DMS 273 (cell line): ENCODE data around the gene ZCCHC14.
A peak's percentile ranks its signal among the peaks of the same experiment; 100 is the strongest.
"Not testable (repeated sequence)": the region's sequence is repeated elsewhere in the genome, so short reads cannot be mapped to it uniquely, and the experiment has no call there.

Experiments
- DNase-seq: peaks from one replicate; lab custom pipeline; 2025; ENCODE audit not compliant: unreplicated experiment; lab: John Stamatoyannopoulos, UW

The ZCCHC14 gene

DNA sequence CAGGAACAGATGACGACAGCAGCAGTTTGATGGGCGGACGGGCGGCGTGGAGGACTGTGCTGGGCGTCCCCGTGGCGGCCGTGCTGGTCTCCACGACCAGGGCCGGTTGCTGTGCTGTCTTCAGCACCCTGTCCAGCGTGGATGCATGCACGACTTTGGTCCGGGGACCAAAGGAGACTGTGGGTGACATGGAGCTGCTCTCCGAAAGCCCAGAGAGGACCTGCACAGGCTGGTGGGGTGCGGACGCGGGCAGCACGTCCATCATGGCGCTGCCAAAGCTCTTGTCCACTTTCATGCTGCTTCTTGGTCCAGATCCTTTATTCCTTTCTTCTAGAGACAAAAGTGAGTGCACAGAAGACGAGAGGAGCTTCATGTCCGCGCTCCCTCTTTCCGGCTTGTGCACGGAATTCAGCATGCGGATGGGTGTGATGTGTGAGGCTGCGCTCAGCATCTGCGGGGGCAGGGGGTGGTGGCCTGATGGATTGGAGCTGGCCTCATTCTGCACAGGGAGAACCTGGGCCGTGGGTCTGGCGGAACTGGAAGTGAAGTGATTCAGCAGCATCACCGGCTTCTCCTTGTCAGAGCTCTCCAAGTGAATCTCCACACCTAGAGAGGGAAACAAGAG, 80.3 kb downstream of the ZCCHC14 start:
- DNase-seq: no peak

DNA sequence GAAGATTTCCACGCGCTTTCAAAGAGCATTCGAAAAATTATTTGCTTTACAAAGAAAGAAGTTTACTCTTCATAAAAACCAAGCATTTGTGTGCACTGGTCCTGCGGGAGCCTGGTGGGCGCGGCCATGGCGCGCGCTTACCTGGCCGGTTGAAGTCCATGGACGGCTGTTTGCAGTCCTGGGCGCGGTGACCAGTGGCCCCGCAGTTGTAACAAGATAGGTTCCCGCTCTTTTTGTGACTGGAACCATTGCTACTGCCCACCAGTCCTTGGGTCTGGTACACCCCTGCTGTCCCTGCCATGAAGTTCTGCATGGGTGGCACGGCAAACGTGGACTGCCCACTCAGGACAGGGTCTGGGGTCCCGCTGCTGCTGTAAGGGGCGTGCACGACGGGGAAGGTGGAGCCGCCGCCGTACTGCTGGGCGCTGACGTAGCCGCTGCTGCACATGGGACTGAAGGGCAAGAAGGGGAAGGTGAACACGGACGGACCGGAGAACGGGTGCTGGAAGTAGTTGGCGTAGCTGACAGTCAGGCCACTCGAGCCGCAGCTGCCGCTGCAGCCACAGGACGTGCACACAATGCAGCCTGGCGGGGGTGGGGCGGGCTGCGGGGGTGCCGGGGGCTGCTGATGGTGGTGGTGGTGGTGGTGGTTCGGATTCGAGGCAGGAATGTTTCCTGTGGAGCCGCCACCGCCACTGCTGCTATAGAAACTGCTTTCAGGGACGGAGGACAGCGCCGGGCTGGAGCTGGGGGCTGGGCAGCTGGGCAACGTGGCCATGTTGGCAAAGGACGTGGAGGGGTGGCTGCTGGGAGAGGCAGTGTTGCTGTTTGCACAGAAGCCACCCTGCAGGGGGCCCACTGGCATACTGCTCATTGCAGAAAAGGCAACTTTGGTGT, 81.2 kb downstream of the ZCCHC14 start:
- DNase-seq: no peak

DNA sequence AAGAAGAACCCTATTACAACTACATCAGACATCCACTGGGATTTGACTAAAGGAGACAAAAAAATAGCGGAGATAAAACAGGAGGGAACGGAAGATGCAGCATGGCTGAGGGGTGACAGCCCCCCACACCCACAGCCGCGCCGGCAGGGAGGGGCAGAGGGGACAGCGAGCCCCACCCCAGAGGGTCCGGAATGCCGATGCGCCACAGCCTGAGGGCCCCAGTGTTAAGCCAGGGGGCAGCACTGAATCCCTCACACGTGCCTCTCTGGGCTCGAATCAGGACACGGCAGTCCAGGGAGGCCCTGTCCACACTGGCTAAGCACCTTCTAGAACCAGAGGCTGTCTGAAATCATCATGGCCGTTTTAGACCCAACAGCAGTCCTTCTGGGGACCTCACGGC, 81.9 kb downstream of the ZCCHC14 start:
- no peak for DNase-seq

DNA sequence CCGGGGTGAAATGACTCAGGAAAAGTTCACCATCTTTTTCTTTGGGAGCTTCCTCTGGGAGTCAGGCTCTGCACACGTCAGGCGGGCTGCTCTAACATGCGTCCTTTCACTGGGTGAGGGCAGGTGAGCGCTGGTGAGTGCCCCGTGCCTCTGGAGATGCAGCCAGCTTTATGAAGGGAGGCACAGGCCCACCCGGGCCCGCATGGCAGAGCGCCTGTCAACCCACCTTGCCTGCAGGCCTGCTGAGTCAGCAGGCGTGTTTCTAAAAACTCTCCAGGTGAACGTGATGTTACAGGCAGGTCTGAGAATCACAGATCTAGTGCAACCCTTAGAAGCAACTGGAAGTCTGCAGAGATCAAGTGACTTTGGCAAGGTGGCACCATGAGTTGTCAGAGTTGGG, 82.3 kb downstream of the ZCCHC14 start:
- DNase-seq: no peak

DNA sequence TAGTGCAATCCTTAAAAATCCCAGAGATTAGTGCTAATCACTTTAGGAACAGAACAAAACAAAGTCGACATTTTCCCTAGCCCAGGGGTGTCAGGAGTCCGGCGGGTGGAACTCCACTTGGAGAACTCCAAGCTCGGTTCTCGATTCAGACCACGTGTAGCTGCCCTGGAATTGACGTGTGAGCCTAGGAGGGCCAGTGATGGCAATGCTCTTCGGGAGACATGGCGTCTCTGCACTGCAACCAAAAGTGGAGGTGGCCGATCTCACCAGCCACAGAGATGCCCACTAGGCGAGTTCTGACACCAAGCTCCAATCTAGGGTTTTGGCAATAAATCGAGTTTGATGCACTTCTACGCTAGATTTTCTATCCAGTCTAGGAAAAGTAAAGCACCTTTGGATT, 83.0 kb downstream of the ZCCHC14 start:
- no peak for DNase-seq

DNA sequence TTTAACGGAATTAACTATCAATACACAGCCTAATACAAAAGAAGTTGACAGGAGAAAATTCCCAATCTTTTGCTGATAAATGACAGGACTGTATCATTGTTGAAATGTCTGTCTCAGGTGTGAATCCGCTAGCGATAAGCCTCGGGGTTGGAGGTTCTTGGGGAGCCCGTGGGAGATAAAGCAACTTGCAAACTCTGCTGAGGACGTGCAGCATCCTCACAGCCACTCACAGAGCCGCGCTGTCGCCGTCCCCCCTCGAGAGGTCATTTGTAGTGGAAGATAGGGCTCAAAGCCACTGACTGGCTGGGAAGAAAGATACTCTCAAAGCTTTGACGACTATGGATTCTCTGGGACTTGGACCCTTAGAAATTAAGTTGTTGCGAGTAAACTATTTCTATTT, 83.7 kb downstream of the ZCCHC14 start:
- no peak for DNase-seq

DNA sequence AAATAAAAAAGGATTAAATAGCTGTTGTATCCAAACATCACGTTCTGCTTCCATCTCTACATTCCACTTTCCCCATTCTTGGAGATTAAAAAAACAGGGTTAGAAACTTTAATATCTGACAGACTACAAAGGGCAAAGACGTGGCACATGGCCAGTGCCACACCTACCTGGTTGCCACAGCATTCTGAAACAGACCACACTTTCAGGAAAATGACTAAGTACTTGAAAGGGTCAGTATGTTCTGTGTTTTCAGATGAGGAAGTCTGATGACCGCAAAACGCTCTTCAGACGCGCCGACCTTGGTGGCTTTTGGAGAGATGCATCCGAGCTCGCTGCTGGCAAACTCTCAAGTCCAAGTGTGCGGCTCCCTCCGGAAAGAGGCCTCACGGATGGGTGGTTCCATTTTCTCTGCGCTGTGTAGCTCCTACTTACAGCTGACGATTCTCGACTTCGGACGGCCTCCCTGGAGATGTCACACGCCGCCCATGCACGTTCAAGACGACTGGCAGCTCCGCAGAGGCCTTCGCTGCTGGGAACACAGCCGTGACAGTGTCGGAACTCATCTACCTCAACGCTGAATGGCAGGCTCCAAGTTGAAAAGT, 85.2 kb downstream of the ZCCHC14 start:
- no peak for DNase-seq

DNA sequence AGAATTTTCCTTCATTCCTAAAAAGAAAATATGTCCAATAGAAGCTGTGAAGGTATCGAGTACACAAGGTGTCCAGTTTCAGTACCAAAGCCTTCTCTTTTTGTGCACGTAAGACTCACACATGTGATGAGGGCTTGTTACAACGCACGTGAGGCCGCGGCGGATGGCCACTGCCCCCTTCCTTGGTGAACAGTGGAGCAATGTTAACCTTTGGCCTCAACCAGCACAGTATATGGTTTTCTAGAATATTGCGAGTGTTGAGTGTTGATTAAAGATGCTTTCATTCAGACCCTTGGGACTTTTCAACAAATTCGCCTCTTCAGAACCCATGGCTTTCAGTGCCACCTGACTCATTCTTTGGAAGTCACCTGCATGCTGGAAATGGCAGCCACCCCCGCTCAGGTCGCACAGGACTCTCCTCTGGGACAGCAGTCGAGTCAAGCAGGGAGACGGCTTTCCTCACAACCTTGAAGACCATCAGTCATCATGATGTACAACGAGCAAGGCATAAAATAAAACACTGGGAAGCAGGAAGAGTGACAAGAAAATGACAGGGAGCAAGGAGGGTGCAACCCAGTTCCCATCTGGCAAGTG, 86.2 kb downstream of the ZCCHC14 start:
- DNase-seq: no peak

DNA sequence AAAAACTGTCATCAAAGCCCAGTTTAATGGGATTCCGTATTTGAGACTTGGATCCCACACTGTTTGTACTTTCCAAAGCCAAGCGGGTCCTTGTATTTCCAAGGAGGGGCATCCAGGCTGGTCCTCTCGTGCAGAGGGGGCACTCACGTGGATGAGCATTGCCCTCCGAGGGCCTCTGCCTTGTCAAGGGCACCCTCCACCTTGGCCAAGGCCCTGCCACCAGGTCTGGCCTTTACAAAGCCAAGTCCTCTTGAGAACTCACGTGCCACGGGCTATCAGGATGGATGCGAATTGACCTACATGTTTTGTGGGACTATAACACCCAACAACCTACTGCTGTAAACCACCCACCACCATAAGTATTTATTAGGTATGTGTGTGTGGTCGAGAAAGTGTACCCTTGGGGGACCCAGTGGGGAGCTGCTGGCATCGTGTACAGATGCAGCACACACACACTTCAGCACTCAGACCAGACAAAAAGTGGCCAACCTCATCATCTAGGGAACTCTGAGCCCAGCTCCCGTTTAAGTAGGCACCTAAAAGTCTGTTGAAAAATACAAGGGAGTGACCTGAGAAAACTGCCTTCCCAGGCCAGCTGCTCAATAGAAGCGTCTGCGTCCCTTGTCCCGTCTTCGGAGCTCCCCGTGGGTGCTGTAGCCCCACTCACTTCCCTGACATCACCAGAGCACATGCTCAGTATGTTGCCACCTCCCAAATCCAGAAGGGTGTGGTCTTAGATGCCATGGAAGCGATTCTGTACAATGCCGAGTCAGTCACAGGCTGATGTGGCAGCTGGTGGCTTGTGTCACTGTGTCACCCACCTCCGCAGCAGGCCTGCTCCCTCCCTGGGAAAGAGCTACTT, 87.8 kb downstream of the ZCCHC14 start:
- no peak for DNase-seq

DNA sequence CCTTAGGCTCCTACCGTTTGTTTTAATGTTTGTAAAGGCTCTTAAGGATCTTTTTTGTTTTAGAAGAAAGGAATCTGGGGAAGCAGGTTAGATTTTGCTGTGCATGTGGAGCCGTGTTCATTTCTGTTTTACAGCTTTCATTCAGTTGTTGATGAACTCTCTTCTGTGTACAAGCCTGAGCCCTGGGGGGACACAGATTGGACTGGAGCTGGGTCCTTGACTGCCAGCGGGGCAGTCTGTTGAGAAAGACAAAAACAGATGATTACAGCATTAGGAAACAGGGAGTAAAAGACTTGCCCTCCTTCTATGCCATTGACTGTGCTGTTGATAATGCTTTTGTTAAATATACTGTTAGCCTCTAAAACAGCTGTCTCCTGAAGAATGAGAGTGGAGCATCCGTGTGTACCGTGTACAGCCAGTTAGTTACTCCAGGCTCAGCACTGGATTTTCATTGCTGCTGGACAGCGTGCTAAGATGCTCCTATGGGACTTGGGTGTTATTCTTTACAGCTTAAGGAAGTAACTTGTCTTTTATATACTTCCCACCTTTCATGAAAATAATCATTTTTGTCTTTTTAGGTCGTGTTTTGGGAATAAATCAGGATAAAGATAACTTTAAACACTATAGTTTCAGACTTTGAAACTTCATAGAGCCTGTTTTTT, 97.5 kb downstream of the ZCCHC14 start:
- DNase-seq: no peak

DNA sequence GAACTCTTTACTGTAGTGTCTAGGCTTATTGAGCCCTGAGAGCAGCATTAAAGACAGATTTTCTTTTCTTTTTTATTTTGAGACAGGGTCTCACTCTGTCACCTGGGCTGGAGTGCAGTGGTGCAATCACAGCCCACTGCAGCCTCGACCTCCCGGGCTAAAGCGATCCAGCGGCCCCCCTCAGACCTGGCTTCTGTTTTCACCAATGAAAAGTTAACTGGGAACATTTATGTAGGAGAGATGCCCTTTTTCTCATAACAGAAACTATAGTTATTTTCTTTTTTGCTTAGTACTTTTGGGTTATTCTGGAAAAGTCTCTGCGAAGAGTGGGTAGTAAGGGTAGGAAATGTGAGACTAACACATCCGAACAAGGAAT, 99.2 kb downstream of the ZCCHC14 start:
- no peak for DNase-seq

DNA sequence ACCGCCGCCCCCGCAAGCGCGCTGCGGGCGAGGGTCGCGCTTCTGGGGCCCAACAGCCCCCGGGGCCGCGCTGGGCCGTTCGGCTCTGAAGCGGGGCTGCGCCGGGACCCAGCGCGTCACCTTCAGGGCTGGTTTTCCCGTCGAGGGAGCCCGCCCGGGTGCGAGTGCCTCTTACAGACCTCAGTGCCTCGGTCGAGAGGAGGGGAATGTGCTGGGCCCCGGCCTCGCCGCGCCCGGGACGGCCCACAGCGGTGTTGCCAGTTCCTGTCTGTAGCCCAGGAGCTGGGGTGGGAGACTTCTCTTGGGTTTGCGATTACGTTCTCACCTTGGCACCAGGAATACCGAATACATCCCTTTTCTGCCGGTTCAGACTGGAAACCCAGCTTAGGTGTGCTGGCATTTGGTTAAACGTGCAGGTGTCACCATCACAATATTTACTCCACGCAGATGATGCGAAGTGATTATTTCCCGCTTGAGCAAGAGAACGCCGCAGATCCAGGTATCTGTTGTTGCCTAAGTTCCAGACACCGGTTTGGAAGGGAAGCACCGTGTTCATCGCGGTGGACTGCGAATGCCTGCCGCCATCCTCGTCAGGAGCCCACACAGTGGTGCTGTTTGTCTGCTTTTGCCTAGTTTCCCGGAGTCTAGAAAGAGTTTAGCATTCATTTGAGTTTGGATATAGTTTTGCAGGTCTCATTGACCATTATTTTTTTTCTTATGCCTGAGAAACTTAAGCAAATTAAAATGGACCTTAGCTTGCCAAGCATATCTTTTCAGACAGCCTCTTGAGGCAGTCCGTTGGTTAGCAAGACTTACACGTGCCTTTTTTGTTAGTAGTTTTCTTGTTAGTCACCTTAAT, 99.8 kb downstream of the ZCCHC14 start:
- DNase-seq: peak; percentile 60

DNA sequence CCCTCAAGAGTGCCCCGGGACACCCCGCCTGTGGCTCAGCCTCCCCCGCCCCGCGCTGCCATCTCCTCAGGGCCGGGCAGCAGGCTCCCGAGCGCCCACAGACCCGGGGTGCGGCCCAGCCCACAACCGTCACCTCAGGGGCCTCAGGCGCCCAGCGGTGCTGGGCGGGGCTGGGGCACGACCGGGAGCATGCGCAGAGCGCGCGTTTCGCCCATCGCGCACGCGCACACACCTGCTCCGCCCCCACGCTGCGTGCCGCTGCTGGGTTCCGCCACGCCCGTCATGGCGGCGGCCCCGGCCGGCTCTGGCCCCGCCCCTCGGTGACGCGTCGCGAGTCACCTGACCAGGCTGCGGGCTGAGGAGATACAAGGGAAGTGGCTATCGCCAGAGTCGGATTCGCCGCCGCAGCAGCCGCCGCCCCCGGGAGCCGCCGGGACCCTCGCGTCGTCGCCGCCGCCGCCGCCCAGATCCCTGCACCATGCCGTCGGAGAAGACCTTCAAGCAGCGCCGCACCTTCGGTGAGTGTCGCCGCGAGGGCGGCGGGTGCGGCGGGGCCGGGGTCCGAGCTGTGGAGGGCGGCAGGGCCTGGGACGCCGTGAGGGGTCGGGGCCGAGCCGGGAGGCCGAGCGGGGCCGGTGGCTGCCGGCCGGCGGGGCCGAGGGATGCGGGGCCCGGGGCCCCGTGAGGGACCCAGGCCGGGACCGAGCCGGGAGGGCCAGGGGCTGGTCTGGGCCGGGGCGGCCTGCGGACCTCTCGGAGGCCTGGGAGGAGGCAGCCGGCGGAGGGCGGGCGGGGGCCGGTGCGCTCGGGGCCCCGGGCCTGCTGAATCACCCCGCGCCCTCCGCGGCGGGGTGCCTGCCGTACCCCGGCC, 100.6 kb downstream of the ZCCHC14 start, which contains the start of gene MAP1LC3B:
MAP1LC3B (plus strand) TSS at position 387 of the 871 bp plus-strand sequence; CDS start at position 479, 92 bp downstream.
- DNase-seq: peak; percentile 98

DNA sequence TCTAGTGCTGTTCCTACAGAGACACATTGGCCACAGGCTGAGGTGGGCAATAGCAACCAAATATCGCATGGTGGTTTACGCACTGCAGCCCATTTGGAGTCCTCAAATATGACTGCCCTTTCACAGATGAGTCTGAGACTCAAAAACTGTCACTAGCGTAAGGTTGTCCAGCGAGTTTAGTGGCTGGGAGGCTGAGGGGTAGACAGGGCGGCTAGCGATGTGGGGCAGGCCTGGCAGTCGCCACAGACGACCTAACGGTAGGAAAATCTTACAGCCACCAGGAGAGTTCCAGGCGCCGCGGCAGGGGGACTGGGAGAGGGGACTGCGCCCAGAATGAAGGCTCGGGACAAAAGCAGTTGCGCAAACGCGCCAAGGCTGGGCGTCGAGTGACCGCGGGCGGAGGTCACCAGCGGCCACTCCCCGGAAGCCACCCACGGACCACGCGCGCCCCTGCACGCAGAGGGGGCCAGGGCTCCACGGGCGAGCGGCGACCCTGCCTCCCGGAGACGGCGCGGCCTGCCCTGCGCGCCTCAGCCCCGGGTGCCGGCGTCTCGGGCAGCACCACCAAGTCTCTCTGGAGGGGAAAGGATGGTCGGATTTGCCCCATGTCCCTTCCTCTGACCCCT, 101.4 kb downstream of the ZCCHC14 start:
- peak; percentile 55 for DNase-seq

DNA sequence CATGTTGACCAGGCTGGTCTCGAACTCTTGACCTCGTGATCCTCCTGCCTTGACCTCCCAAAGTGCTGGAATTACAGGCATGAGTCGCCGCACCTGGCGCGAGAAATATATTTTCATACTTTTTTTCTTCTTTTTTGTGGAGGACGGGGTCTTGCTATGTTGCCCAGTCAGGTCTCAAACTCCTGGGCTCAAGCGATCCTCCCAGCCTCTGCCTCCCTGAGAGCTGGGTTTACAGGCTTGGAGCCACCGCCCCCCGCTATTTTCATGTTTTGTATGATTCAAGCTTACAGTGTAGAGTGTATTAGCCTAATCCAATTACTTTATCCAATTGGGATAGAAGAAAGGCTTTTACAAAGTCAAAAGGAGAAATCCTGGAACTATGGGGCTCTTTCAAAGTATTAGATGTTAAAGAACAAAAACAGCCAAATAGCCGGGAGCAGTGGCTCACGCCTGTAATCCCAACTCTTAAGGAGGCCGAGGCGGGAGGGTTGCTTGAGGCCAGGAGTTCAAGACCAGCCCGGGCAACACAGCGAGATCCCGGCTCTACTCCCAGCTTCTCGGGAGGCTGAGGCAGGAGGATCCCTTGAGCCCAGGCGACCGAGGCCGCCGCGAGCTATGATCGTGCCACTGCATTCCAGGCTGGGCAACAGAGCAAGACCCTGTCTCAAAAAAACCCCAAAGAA, 102.0 kb downstream of the ZCCHC14 start:
- DNase-seq: no peak

DNA sequence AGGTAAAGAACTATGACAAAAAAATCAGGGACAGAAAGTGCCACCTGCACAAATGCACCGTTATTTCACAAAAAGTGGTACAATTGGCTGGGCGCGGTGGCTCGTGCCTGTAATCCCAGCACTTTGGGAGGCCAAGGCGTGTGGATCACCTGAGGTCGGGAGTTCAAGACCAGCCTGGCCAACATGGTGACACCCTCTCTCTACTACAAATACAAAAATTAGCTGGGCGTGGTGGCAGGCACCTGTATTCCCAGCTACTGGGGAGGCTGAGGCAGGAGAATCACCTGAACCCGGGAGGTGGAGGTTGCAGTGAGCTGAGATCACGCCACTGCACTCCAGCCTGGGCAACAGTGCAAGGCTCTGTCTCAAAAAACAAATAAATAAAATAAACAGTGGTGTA, 102.9 kb downstream of the ZCCHC14 start:
- not testable (repeated sequence) for DNase-seq

DNA sequence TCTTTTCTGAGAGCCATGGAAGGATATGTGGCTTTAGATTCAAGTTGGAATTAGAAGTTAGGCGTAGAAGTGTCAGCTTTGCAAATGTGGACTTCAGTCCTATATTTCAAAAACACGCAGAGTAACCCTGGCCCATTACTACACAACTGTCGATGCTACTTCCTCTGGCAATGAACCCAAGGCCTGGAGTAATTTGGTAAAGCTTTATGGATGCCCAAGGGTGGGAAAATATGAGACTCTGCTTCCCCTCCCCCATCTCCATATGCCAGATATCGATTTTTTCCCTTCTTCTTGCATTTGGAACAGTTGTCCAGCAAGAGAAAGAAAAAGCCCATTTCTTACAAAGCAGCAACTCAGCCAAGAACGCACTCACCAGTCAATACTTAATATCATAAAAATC, 103.6 kb downstream of the ZCCHC14 start:
- peak; percentile 84 for DNase-seq
